Measurements from ENCODE around the gene CLIC5.

CLIC5 gene

DNA sequence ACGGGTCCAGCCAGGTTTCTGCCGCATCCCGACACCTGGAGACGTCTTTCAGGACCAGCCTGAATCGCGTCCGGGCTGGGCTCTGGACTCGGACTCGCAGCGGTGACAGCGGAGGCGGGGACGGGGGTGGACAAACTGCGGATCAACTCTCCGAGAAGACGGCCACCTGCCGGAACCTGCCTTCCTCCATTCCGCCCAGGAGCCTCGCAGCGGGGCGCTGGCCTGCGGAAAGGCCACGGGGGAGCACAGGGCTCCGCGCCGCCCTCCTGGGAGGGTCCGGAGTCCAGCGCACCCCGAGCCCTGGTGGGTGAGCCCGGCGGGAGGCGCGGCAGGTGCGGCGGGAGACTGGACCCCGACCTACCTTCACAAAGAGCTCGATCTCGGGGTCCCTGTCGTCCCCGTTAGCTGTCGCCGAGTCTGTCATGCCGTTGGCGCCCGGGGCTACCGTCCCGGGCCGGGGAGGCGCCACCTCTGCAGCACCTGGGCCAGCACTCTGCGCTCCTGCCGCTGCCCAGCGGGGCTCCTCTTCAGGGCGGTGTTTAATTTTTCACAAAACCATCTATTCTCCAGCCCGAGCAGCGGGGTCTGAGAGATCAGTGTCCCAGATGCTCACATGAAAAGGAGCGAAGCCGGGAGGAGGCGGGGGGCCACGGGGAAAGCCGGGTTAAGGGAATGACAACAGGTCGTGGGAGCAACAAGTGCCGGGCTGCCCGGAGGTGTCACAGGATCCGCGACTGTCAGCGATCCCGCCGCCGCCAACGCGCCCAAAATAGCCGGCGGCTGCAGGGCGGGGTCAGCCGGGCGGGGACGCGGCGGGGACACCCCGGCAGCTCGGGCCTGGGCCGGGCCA, at the start of gene CLIC5:
Gene CLIC5 (minus strand): TSS at position 742 of the 850 bp plus-strand sequence. CDS start 318 bp downstream, at position 424.
- no peak for DNase-seq

DNA sequence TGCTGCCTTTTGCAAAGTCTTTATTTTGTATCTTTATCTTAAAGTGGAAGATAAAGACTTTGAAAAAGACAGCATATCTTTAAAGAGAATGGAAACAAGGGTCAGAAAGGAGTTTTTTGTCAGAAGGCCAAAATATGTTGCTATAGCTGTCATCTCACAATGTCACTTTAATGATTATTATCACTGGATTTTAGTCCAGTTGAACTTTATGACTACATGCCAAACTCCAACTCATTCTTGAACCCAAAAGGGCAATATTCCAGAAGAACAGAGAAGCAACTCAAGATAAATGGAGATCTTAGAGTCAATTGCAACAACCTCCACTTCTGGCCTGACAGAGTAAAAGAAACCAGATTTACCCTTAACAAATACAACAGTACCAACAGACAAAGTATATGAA, 47.3 kb upstream of the CLIC5 start:
- no peak for DNase-seq

GRCh38 chr6:46062312-46062711, 46.7 kb upstream of the CLIC5 start:
- DNase-seq, result no peak

- no peak for DNase-seq
Measured at GRCh38 chr6:46061497-46061896, 45.8 kb upstream of the CLIC5 start.

GRCh38 chr6:46059608-46060007, 43.9 kb upstream of the CLIC5 start:
- peak; percentile 74 for DNase-seq

- DNase-seq, result no peak
Measured at GRCh38 chr6:46058951-46059350, 43.3 kb upstream of the CLIC5 start.

DNA sequence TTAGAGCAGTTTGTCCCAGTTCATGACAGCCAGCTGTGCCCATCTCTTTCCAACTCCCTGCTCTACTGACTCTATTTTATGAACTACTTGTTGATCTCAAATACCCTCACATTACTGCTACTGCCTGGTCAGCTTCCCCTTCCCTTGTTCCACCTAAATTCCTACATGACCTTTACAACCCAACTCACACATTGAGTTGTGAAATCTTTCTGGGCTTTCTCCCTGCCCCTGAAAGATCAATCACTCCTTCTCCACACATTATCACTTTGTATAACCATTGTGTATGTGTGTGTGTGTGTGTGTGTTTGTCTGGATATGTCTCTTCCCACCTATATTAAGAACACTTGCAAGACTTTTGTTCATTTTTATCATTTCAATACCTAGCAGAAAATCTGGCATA, 42.1 kb upstream of the CLIC5 start:
- no peak for DNase-seq

DNA sequence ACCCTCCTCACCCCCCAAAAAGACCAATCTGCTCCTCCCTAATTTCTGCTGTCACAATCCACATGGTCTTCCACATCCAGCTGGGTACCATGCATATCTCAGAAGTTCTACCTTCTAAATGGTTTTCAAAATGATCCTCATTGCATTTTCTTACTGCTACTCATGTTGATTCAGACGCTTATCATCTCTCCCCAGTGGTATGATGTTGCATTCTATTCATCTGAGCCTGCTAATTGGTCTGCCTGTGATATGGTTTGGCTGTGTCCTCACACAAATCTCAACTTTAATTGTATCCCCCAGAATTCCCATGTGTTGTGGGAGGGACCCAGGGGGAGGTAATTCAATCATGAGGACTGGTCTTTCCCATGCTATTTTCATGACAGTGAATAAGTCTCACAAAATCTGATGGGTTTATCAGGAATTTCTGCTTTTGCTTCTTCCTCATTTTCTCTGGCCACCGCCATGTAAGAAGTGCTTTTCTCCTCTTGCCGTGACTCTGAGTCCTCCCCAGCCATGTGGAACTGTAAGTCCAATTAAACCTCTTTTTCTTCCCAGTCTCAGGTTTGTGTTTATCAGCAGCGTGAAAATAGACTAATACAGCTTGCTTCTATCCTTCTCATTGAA, 41.4 kb upstream of the CLIC5 start:
- DNase-seq, result no peak

- DNase-seq, result peak; percentile 28
Measured at GRCh38 chr6:46054516-46054915, 38.9 kb upstream of the CLIC5 start.

GRCh38 chr6:46053039-46053933, 37.6 kb upstream of the CLIC5 start:
- peak; percentile 49 for DNase-seq

DNA sequence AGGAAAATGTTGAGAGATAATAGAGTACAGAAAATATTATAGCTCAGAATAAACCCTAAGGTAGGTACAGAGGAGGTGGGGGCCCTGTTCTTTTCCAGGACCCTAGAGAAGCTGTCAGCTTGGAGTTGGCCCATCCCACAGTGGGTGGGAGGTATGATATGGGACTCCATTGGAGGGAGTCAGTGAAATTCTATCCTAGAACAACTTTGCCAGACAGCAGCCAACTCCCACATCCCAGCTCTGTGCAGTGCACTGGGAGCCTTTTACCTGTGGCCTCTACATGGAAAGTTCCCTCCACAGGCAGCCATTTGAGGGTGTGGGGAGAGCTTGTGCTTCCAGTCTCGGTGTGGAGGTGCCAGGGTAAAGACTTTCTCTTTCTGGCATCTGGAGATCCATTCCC, 36.8 kb upstream of the CLIC5 start:
- DNase-seq, result no peak

DNA sequence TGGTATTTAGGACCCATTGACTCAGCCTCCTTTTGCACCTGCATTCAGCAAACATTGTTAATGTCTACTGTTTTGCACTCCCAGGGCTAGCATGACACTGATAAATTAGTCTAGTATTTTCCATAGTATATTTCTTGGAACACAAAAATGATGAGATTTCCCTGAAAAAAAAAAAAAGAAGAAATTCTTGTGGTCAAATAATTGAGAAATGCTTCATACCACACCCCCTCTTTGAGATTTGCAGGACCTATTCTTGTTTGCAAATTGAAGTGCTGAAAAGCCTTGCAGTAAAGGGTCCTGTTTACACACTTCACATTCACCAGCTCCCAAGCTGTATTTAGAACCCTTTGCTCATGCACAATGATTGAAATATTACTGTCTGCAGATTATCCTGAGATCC, 36.3 kb upstream of the CLIC5 start:
- DNase-seq, result peak; percentile 15

DNA sequence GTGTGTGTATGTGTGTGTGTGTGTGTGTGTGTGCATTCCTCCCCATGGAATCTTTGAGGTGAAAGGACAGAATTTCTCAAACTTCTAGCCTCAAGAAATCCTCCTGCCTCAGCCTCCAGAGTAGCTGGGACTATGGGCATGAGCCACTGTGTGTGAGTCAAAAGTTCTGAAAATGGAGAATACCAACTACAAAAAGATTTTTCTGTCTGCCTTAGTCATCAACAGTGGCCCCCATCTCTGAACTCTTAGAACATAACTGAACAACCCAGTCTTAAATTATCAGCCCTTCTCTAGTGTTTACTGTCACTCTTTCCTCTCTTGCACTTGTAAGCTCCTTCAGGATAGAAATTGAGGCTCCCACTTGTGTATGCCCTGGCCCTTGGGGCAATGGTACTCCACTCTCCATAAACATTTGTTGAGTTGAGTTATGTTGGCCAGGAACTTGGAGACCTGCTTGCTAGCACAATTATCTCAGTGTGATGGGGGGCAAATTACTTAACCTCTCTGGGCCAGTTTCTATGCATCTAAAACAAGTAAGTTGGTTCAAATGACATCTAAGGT, 35.3 kb upstream of the CLIC5 start:
- no peak for DNase-seq

GRCh38 chr6:46048646-46049297, 33.1 kb upstream of the CLIC5 start:
- DNase-seq, result no peak

- DNase-seq, result no peak
Measured at GRCh38 chr6:46046558-46047174, 31.0 kb upstream of the CLIC5 start.

GRCh38 chr6:46044881-46045617, 29.4 kb upstream of the CLIC5 start:
- peak; percentile 91 for DNase-seq

DNA sequence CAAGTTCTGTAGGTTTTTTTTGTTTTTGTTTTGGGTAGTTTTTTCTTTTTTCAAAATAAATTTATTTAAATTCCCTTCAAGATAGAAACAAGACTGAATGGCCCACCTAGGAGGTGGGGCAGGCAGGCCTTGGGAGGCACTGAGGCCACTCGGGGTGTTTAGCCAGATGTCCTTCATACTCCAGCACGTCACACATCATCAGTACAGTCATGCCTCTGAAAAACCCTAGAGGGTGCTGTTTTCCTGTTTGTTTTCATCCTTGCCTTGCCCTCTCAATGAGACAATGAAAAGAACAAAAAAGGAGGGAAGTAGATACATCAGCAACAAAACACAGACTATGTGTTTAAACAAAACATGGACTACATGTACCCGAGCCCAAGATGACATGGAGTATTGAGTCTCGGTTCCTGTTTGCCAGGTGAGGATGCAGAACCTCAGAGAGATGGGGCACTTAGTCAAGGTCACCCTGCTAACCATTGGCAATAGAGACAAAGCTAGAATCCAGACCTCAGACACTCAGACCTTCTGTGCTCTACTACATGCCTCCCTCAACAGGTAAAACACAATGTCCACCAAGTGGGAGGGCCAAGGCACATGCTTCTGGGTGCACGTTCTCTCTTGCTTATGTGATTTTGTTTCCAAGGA, 26.8 kb upstream of the CLIC5 start:
- DNase-seq, result peak; percentile 66

GRCh38 chr6:46040288-46040687, 24.6 kb upstream of the CLIC5 start:
- DNase-seq, result no peak

- no peak for DNase-seq
Measured at GRCh38 chr6:46039646-46040045, 24.0 kb upstream of the CLIC5 start.

DNA sequence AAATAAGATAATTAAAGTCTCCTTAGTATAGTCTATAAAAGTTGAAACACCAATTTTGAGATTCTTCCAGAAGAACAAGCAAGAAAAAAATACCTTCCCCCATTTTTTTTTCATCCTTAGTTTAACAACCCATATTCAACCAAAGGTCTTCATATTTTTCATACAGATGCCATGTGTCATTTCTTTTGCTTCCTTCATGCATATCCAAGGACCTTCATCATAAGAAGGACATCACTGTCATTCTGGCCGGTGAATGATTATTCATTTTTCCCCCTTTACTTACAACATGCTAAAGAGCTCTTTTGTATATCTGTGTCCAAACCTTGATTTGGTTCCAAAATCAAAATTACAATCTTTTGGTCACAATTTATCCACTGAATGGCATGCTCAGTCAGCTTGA, 21.3 kb upstream of the CLIC5 start:
- DNase-seq, result no peak

- no peak for DNase-seq
Measured at GRCh38 chr6:46035242-46035641, 19.6 kb upstream of the CLIC5 start.

Data from inflammatory macrophage treated with lipopolysaccharide for 4 hours (primary cell).